Fibroblast of pulmonary artery (primary cell): Measurements from ENCODE around the gene LRAT.
A peak's percentile ranks its signal among the peaks of the same experiment; 100 is the strongest.

ENCODE experiments used
- DNase-seq: peaks from one replicate; pipeline ENCODE4 v3.0.0-alpha.2; 2010; ENCODE audit warnings: low read depth
- H3K4me3 ChIP-seq: replicated peaks from 2 replicates; pipeline ENCODE4 v1.5.1; 2011; ENCODE audit warnings: low read depth, mild to moderate bottlenecking, control low read depth, low read length, moderate library complexity
- TF ChIP-seq, protein P1 (sequence below): IDR thresholded peaks from 2 replicates; pipeline ENCODE4 v1.5.1; 2011; ENCODE audit warnings: mild to moderate bottlenecking, control low read depth, low read length, inconsistent platforms; ENCODE audit errors: missing control alignments

LRAT gene

DNA sequence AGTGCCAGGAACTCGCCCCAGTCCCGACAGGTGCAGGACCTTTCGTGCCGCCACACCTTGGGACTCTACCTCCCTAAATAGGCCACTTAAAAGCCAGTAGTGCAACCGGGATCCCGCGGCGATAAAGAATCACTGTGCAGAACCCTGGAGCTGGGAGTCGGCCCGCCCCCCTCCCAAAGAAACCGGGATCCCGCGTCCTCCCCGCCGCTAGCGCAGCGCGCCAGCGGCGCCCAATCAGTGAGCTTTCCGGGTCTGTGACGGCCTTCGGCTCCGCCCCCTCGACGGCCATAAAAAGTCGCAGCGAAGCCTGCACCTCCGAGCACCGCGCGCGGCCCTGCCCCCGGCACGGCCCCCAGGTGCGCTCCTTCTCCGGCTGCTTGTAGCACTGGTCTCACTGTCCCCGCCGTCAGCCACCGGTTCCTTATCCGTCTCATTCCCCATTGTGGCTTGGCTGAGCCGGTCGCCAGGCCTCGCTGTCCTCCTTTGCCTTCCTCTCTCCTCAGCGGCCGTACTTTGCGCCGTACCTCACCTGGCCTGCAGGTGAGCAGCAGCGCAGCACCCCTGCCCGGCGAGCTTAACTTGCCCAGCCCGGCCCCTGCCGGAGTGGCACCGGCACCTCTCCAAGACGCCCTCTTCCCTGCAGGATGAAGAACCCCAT lies at the start of gene LRAT:
LRAT (plus strand) TSS at position 318 of the 658 bp plus-strand sequence; CDS start at position 645, 327 bp downstream.
- peak within 1 kb of the TSS; percentile 42 for H3K4me3 ChIP-seq
- TF ChIP-seq, protein P1, sequence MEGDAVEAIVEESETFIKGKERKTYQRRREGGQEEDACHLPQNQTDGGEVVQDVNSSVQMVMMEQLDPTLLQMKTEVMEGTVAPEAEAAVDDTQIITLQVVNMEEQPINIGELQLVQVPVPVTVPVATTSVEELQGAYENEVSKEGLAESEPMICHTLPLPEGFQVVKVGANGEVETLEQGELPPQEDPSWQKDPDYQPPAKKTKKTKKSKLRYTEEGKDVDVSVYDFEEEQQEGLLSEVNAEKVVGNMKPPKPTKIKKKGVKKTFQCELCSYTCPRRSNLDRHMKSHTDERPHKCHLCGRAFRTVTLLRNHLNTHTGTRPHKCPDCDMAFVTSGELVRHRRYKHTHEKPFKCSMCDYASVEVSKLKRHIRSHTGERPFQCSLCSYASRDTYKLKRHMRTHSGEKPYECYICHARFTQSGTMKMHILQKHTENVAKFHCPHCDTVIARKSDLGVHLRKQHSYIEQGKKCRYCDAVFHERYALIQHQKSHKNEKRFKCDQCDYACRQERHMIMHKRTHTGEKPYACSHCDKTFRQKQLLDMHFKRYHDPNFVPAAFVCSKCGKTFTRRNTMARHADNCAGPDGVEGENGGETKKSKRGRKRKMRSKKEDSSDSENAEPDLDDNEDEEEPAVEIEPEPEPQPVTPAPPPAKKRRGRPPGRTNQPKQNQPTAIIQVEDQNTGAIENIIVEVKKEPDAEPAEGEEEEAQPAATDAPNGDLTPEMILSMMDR: no peak
- DNase-seq: no peak

DNA sequence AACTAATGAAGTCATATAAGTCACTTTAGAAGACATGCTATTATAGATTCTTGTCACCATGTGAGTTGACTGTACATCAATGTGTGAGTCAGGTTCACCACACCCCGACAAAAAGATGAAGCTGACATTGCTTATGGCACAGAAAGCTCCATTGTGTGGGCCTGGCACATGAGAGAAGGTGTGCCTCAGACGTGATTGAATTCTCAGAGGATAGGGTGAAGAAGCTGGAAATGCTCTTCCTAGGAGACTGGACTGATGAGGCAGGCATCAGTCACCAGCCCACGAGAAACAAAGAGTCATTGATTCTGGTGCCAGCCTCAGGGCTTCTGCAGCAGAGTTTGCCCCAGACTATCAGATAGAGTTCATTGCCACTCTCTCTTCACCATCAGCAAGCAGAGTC lies 35.9 kb upstream of the LRAT start:
- DNase-seq: no peak
- no peak overlapping the region for H3K4me3 ChIP-seq
- TF ChIP-seq, protein P1: no peak

DNA sequence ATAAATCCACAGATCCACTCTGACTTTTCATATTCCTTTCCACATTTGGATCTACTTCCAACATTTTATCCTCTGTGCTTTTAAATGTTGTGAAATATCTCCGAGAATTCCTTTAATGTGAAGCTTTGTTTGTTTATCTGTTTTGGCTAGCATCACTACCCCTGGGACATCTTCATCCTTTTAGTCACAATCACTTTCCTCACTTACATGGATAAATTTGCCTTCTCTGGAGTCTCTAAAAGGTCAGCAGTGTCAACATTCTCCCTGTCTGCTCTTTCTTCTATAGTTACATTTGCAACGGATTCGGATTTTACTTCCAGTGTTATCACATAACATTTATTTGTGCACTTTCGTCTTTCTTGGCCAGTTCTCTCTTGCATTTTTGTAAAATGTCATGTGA lies 34.2 kb upstream of the LRAT start:
- no peak for DNase-seq
- TF ChIP-seq, protein P1: no peak
- H3K4me3 ChIP-seq: no peak overlapping the region

DNA sequence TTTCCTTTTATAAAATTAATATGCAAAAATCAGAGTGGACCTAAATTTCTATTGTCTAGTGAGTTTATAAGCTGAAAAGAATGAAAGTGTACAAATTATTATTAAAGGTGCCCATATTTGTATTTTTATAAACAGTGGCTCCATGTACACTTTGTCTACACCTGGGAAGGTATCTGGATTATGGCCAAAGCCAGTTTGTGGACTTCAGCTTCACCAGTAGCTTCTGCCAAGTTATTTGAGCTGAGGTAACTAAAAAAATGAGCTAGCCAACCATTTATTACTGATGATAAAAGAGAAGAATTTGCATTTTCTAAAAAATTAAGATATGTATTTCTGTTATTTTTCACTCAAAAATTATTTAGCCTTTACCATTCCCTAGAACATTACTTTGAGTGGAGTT lies 32.3 kb upstream of the LRAT start:
- no peak overlapping the region for H3K4me3 ChIP-seq
- DNase-seq: no peak
- TF ChIP-seq, protein P1: no peak

DNA sequence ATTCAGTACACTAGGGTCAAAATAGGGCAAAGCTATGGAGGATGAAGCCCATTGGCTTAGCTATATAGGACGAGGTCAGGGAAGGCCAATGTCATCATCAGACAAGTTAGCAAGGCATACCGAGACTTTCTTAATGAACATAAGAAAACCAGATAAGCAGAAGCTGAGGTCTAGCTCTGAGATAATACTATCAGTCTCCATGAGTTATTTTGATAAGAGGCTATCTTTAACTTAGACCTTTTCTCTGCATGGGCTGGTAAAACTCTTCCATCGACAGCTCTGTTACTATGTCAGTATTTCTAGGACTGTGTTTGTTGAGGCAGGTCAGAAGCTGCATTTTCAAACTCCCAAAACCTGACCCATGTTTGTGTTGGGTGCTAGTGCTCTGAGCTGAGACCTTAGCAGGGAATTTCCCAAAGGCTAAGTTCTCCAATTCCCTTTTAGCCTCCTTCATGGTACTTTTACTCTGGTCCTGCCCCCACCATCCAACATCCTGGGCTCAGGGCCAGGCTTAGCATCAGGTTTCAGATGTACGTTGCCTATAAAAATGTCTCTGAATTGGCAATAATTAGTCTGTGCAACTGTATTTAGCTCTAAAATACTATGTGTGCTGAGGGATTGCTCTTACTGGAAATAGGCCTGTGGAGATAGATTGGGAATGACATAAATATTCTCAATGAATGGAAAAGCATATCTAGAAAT lies 29.3 kb upstream of the LRAT start:
- no peak overlapping the region for H3K4me3 ChIP-seq
- TF ChIP-seq, protein P1: no peak
- DNase-seq: no peak

DNA sequence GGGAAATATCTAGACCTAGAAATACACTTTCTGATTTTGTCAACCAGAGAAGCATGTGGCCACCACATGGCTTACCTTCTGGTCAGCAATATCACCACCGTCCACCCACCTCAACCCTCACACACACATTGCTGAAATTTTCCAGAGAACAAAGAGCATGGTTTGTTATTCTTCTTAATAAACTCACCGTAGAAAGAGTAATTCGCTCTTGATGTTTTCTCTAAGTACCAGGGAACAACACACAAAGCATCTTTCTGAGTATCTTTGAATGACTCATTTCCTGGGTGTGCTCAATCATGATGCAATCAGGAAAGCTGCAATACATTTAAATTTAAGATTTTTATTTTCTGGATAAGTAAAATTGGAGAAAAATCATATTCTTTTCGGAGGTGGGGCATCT lies 24.7 kb upstream of the LRAT start:
- TF ChIP-seq, protein P1: no peak
- DNase-seq: peak; percentile 53

DNA sequence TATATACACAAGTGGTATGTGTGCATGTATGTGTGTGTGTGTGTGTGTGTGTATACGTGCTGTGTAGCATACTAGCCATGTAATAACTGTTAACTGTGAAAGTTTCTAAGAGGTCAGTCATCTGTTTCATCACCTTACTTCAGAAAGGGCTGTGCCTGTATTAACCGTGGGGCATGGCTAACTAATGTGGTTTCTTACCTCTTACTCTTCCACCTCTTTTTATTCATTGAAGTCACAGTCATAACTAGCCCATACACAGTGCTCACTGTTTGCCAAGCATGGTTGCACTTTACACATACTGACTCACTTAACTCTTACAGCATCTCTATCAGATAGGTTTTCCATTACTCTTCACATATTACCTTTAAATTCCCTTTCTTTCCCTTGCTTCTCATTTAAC lies 23.7 kb upstream of the LRAT start:
- TF ChIP-seq, protein P1: no peak
- no peak for DNase-seq
- no peak overlapping the region for H3K4me3 ChIP-seq

More for the DNA sequence above, 24.7 kb upstream of the LRAT start:
- H3K4me3 ChIP-seq: no peak overlapping the region
